ENCODE results near the gene PODNL1.

The PODNL1 gene

DNA sequence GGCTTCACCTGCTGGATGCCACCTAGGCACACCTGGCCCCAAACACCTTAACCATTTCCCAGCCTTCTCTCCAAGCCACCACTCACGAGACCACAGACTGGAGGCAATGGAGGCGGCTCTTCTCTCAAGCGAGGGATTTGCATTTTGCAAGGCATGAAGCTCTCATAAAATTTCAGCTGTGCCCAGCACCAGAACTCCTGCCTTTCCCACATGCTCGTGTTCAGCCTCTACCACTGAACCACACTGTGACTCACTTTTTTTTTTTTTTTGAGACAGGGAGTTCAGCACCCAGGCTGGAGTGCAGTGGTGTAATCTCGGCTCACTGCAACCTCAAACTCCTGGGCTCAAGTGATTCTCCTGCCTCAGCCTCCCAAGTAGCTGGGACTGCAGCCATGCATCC, 50.7 kb downstream of the PODNL1 start:
- H3K4me1 ChIP-seq (ENCODE audit: control extremely low read depth in 1 of 4, control insufficient read depth in 4 of 4, insufficient read depth in 4 of 4, low read length in 3 of 4), result peaks cover under 1 to 40% (median 28%) of the 10 kb centered on the region in 4 experiments
- no peak overlapping the region for H3K27ac ChIP-seq (ENCODE audit: insufficient read depth in 1 of 2, low read depth in 1 of 2, low read length in 2 of 2, poor library complexity in 1 of 2, severe bottlenecking in 2 of 2)
- CTCF ChIA-PET, result no interaction called here
- 89% methylated on average over 5 of the region's 5 CpGs for WGBS (ENCODE audit: insufficient coverage)
- H3K27me3 ChIP-seq (replicated peaks in 2 of 5; ENCODE audit: control insufficient read depth in 4 of 5, insufficient read depth in 5 of 5, low read length in 4 of 5), result no peaks in the 10 kb centered on the region
- no peak overlapping the region for H3K4me3 ChIP-seq (ENCODE audit: control insufficient read depth in 1 of 7, extremely low read depth in 1 of 7, insufficient read depth in 4 of 7, low read depth in 2 of 7, low read length in 6 of 7)
- POLR2A ChIA-PET, result interaction anchor here (1.1 kb wide), 1 partner anchor 14 kb away, joined by 3 read pairs; no protein-coding TSS in a partner anchor
- H3K9me3 ChIP-seq (ENCODE audit: control extremely low read depth in 1 of 5, control insufficient read depth in 4 of 5, insufficient read depth in 2 of 5, low read depth in 1 of 5, low read length in 4 of 5), result no peaks in the 10 kb centered on the region
- no peaks in the 10 kb centered on the region for H3K36me3 ChIP-seq (ENCODE audit: control insufficient read depth in 4 of 4, insufficient read depth in 4 of 4, low read length in 3 of 4)
- DNase-seq, result no peak

DNA sequence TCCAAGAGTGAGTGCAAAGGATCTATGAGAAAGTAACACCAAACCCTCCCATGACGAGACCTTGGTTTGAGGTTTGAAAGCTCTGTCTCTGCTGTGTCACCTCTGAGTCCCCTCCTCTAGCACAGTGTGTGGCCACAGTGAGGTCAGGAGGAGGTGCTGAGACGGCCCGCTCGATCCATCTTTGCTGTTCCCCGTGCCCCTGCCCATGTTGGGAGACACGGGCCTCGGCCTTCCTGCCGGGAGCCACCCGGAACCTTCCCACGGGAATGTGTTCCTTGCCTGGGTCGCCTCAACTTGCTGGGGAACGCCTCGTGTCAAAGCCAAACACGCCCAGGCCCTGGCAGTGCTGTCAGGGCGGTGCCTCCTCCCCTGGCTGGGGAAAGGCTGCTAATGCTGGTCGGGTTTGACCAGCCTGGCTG, 51.2 kb downstream of the PODNL1 start:
- WGBS (ENCODE audit: insufficient coverage), result 94% methylated on average over 16 of the region's 16 CpGs
- DNase-seq, result peak in 2 of 3 donors; percentile 36

DNA sequence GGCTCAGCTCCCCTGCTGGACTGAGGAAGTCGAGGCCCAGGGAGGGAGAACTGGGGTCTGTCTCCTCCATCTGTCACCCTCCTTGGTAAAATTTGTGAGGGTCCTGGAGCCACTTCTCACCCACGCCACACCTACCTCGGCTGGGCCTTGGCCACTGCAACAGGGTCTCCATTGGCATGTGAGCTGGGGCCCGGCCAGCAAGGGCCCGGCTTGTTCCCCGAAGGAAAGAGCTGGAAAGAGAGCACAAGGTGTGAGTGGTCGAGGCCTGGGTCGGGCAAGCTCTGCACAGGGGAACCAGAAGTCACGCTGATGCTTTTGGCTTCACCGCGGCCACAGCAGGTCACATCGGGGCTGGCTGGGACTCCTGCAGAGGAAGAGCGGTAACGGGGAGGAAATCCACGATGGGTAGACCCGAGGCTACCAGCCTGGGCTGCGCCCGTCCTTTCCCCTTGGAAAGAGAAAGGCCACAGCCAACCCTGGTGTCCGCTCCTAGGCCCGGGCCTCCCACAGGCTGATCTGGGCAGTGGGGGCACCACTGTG, 52.3 kb downstream of the PODNL1 start:
- ChIA-PET CTCF (interaction anchor here (0.8 to 1.6 kb wide), 6 partner anchors 8 to 188 kb away, joined by 3 to 5 read pairs (median 4); no protein-coding TSS in a partner anchor), POLR2A (no interaction called here)
- Histone ChIP-seq H3K27me3 (replicated peaks in 2 of 5; ENCODE audit: control insufficient read depth in 4 of 5, insufficient read depth in 5 of 5, low read length in 4 of 5) (no peaks in the 10 kb centered on the region), H3K4me3 (ENCODE audit: control insufficient read depth in 1 of 7, extremely low read depth in 1 of 7, insufficient read depth in 4 of 7, low read depth in 2 of 7, low read length in 6 of 7) (no peak overlapping the region), H3K27ac (ENCODE audit: insufficient read depth in 1 of 2, low read depth in 1 of 2, low read length in 2 of 2, poor library complexity in 1 of 2, severe bottlenecking in 2 of 2) (no peak overlapping the region), H3K36me3 (ENCODE audit: control insufficient read depth in 4 of 4, insufficient read depth in 4 of 4, low read length in 3 of 4) (no peaks in the 10 kb centered on the region), H3K4me1 (ENCODE audit: control extremely low read depth in 1 of 4, control insufficient read depth in 4 of 4, insufficient read depth in 4 of 4, low read length in 3 of 4) (peaks cover 3 to 56% (median 43%) of the 10 kb centered on the region in 4 experiments), H3K9me3 (ENCODE audit: control extremely low read depth in 1 of 5, control insufficient read depth in 4 of 5, insufficient read depth in 2 of 5, low read depth in 1 of 5, low read length in 4 of 5) (no peaks in the 10 kb centered on the region)
- 51% methylated on average over 18 of the region's 20 CpGs for WGBS (ENCODE audit: insufficient coverage)
- peak in 1 of 3 donors; percentile 30 for DNase-seq

More for the DNA sequence above, 51.2 kb downstream of the PODNL1 start:
- no peak overlapping the region for H3K4me3 ChIP-seq (ENCODE audit: control insufficient read depth in 1 of 7, extremely low read depth in 1 of 7, insufficient read depth in 4 of 7, low read depth in 2 of 7, low read length in 6 of 7)
- no peaks in the 10 kb centered on the region for H3K9me3 ChIP-seq (ENCODE audit: control extremely low read depth in 1 of 5, control insufficient read depth in 4 of 5, insufficient read depth in 2 of 5, low read depth in 1 of 5, low read length in 4 of 5)
- no peak overlapping the region for H3K27ac ChIP-seq (ENCODE audit: insufficient read depth in 1 of 2, low read depth in 1 of 2, low read length in 2 of 2, poor library complexity in 1 of 2, severe bottlenecking in 2 of 2)
- ChIA-PET POLR2A (interaction anchor here (1.1 kb wide), 1 partner anchor 14 kb away, joined by 3 read pairs; no protein-coding TSS in a partner anchor), CTCF (interaction anchor here (0.8 to 1.5 kb wide), 3 partner anchors 9 to 53 kb away, joined by 3 to 5 read pairs (median 3); no protein-coding TSS in a partner anchor)
- H3K27me3 ChIP-seq (replicated peaks in 2 of 5; ENCODE audit: control insufficient read depth in 4 of 5, insufficient read depth in 5 of 5, low read length in 4 of 5), result no peaks in the 10 kb centered on the region
- H3K4me1 ChIP-seq (ENCODE audit: control extremely low read depth in 1 of 4, control insufficient read depth in 4 of 4, insufficient read depth in 4 of 4, low read length in 3 of 4), result peaks cover 3 to 45% (median 32%) of the 10 kb centered on the region in 4 experiments
- H3K36me3 ChIP-seq (ENCODE audit: control insufficient read depth in 4 of 4, insufficient read depth in 4 of 4, low read length in 3 of 4), result no peaks in the 10 kb centered on the region

DNA sequence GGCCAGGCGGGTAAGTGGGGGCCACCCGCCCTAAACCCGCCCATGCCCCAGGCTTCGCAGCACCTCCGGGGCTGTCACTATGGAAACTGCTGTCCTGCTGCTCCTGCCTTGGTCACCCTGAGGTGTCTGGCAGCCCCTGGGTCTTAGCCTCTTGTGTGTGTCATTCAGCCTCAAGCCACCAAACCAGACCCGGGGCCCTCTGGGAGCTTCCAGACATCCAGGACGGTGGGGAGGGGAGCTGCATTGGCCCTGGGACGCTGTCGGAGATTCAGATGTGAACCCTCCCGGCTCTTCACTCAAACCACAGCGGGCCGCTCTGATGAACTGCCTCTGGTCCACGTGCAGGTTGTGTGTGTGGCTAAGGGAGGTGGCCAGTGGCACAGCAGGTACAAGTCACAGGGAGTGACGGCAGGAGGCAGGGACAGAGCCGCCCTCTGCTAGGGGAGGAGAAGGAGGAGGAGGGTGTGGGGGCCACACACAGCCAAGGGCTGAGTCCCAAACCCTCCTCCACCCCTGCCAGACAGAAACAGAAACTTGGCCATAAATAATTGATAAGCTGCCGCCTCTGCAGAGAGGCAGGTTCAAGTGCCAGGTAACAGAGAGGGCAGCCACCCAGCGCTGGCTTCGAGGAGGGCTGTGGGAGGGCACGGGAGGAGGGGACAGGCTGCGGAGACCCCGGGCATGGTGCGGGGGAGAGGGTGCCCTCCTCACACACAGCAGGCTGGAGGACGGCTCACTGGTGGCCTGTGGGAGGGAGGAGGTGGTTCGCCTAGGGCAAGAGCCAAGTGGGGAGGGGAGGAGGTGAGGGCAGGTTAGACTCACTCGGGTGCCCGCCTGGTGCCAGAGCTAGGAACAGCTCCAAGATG, 53.3 kb downstream of the PODNL1 start:
- POLR2A ChIA-PET, result no interaction called here

DNA sequence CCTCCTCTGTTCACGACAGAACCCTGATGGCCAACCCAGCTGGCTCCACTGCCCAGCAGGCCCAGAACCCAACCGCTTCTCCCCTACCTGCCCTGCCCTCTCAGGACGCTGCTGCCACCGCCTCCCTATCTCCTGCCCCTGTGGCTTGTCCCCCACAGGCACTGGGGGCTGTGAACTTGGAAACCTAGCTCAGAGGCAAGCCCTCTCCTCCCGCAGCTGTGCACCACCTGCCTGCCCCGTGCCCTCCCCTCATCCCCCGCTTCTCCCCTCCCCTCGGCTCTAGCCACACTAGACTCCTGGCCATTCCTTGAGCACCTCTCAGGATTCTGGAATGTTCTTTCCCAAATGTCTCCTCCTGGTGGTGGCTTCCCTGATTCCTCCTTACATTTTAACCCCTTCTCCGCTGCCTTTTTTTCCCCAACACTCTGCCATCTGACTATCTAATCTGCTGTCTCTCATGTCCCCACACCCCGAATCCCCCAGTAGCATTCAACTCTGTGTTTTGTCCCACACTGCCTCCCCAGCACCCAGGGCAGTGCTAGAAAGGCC, 54.6 kb downstream of the PODNL1 start:
- POLR2A ChIA-PET, result no interaction called here

More for the DNA sequence above, 53.3 kb downstream of the PODNL1 start:
- Histone ChIP-seq H3K4me1 (ENCODE audit: control extremely low read depth in 1 of 4, control insufficient read depth in 4 of 4, insufficient read depth in 4 of 4, low read length in 3 of 4) (peaks cover 3 to 64% (median 51%) of the 10 kb centered on the region in 4 experiments), H3K36me3 (ENCODE audit: control insufficient read depth in 4 of 4, insufficient read depth in 4 of 4, low read length in 3 of 4) (no peaks in the 10 kb centered on the region), H3K4me3 (ENCODE audit: control insufficient read depth in 1 of 7, extremely low read depth in 1 of 7, insufficient read depth in 4 of 7, low read depth in 2 of 7, low read length in 6 of 7) (no peak overlapping the region), H3K9me3 (ENCODE audit: control extremely low read depth in 1 of 5, control insufficient read depth in 4 of 5, insufficient read depth in 2 of 5, low read depth in 1 of 5, low read length in 4 of 5) (no peaks in the 10 kb centered on the region), H3K27me3 (replicated peaks in 2 of 5; ENCODE audit: control insufficient read depth in 4 of 5, insufficient read depth in 5 of 5, low read length in 4 of 5) (no peaks in the 10 kb centered on the region), H3K27ac (ENCODE audit: insufficient read depth in 1 of 2, low read depth in 1 of 2, low read length in 2 of 2, poor library complexity in 1 of 2, severe bottlenecking in 2 of 2) (no peak overlapping the region)
- CTCF ChIA-PET, result interaction anchor here (0.7 to 1.6 kb wide), 8 partner anchors 9 to 252 kb away, joined by 3 to 5 read pairs (median 3); partner anchors contain the start of gene ASF1B
- no peak for DNase-seq
- 96% methylated on average over 15 of the region's 26 CpGs for WGBS (ENCODE audit: insufficient coverage)

DNA sequence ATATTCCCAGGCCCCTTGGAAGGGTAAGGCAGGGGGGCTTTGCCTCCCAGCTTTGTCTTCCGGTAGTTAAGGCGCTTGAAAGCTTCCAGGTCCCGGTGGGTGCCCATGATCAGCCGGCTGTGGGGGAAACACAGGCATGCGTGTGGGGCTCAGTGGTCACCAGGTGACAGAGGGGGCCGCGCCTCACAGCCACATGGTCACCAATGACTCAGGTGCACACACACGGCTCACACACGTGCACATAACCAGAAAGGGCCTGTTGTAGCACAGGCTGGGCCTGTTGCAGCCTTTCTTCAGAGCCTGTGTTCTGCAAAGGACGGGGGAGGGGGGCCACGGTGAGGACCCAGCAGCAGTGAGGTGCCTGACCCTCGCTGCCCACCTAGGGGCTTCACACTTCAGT, 55.4 kb downstream of the PODNL1 start:
- H3K27me3 ChIP-seq (replicated peaks in 2 of 5; ENCODE audit: control insufficient read depth in 4 of 5, insufficient read depth in 5 of 5, low read length in 4 of 5), result no peaks in the 10 kb centered on the region
- no peaks in the 10 kb centered on the region for H3K36me3 ChIP-seq (ENCODE audit: control insufficient read depth in 4 of 4, insufficient read depth in 4 of 4, low read length in 3 of 4)
- H3K4me1 ChIP-seq (ENCODE audit: control extremely low read depth in 1 of 4, control insufficient read depth in 4 of 4, insufficient read depth in 4 of 4, low read length in 3 of 4), result peaks cover 3 to 74% (median 53%) of the 10 kb centered on the region in 4 experiments
- DNase-seq, result no peak
- H3K27ac ChIP-seq (ENCODE audit: insufficient read depth in 1 of 2, low read depth in 1 of 2, low read length in 2 of 2, poor library complexity in 1 of 2, severe bottlenecking in 2 of 2), result no peak overlapping the region
- ChIA-PET POLR2A (no interaction called here), CTCF (interaction anchor here (0.9 to 4.2 kb wide), 7 partner anchors 10 to 177 kb away, joined by 3 to 22 read pairs (median 4); partner anchors contain the start of genes DCAF15 and PODNL1)
- WGBS (ENCODE audit: insufficient coverage), result 88% methylated on average over 10 of the region's 12 CpGs
- no peaks in the 10 kb centered on the region for H3K9me3 ChIP-seq (ENCODE audit: control extremely low read depth in 1 of 5, control insufficient read depth in 4 of 5, insufficient read depth in 2 of 5, low read depth in 1 of 5, low read length in 4 of 5)
- peak overlapping the region in 1 of 7 experiments; percentile 57 for H3K4me3 ChIP-seq (ENCODE audit: control insufficient read depth in 1 of 7, extremely low read depth in 1 of 7, insufficient read depth in 4 of 7, low read depth in 2 of 7, low read length in 6 of 7)

More for the DNA sequence above, 54.6 kb downstream of the PODNL1 start:
- Histone ChIP-seq H3K4me1 (ENCODE audit: control extremely low read depth in 1 of 4, control insufficient read depth in 4 of 4, insufficient read depth in 4 of 4, low read length in 3 of 4) (peaks cover 3 to 74% (median 53%) of the 10 kb centered on the region in 4 experiments), H3K27me3 (replicated peaks in 2 of 5; ENCODE audit: control insufficient read depth in 4 of 5, insufficient read depth in 5 of 5, low read length in 4 of 5) (no peaks in the 10 kb centered on the region), H3K4me3 (ENCODE audit: control insufficient read depth in 1 of 7, extremely low read depth in 1 of 7, insufficient read depth in 4 of 7, low read depth in 2 of 7, low read length in 6 of 7) (peak overlapping the region in 1 of 7 experiments; percentile 1), H3K36me3 (ENCODE audit: control insufficient read depth in 4 of 4, insufficient read depth in 4 of 4, low read length in 3 of 4) (no peaks in the 10 kb centered on the region), H3K27ac (ENCODE audit: insufficient read depth in 1 of 2, low read depth in 1 of 2, low read length in 2 of 2, poor library complexity in 1 of 2, severe bottlenecking in 2 of 2) (no peak overlapping the region), H3K9me3 (ENCODE audit: control extremely low read depth in 1 of 5, control insufficient read depth in 4 of 5, insufficient read depth in 2 of 5, low read depth in 1 of 5, low read length in 4 of 5) (no peaks in the 10 kb centered on the region)
- WGBS (ENCODE audit: insufficient coverage), result 83% methylated on average over 10 of the region's 10 CpGs
- CTCF ChIA-PET, result interaction anchor here (0.9 to 2.2 kb wide), 5 partner anchors 10 to 177 kb away, joined by 3 to 6 read pairs (median 4); no protein-coding TSS in a partner anchor
- DNase-seq, result no peak

Measured in common myeloid progenitor, CD34-positive (primary cell).